ENCODE data around the gene CIAO1.

- no peak for TF ChIP-seq FOXK2 (IDR thresholded peaks at IDR 0.05)
- no peak for TF ChIP-seq ELF4 (IDR thresholded peaks at IDR 0.05)
- no peak for TF ChIP-seq FOXM1 (IDR thresholded peaks at IDR 0.05; ENCODE audit: borderline replicate concordance)
- TF ChIP-seq TARDBP (IDR thresholded peaks at IDR 0.05), result no peak
- TF ChIP-seq SP1 (IDR thresholded peaks at IDR 0.05), result no peak
- no peak for TF ChIP-seq HDGF (IDR thresholded peaks at IDR 0.05; ENCODE audit: borderline replicate concordance)
- TF ChIP-seq L3MBTL2 (conservative IDR thresholded peaks at IDR 0.05), result no peak
- TF ChIP-seq SUZ12 (IDR thresholded peaks at IDR 0.05), result no peak
- no peak for TF ChIP-seq ARNT (IDR thresholded peaks at IDR 0.05)
Measured at GRCh38 chr2:96319396-96319795, 53.4 kb downstream of the CIAO1 start.

Data from HEK293T (cell line).